CD4-positive, alpha-beta T cell treated with Interleukin-21 for 1 hour (primary cell): ENCODE data around the gene EBI3.
"Not testable (repeated sequence)": the region's sequence is repeated elsewhere in the genome, so short reads cannot be mapped to it uniquely, and the experiment has no call there.

ENCODE experiments used
- DNase-seq: peaks from one replicate; pipeline ENCODE4 v3.0.0-alpha.2; 2020

EBI3 gene

GRCh38 chr19:4279267-4279529 is 49.9 kb downstream of the EBI3 start:
- no peak for DNase-seq

GRCh38 chr19:4279530-4280422 is 50.5 kb downstream of the EBI3 start:
- no peak for DNase-seq

- DNase-seq: no peak
Observed at GRCh38 chr19:4284176-4284958, 55.0 kb downstream of the EBI3 start.

- DNase-seq: no peak
Observed at GRCh38 chr19:4284974-4285373, 55.7 kb downstream of the EBI3 start.

GRCh38 chr19:4286141-4286540 is 56.8 kb downstream of the EBI3 start:
- DNase-seq: not testable (repeated sequence)
